NCI-H1694 treated with DMSO at 0.1 percent for 48 hours (cell line): ENCODE data around the gene DNER.
"Not testable (repeated sequence)": the region's sequence is repeated elsewhere in the genome, so short reads cannot be mapped to it uniquely, and the experiment has no call there.

Source experiments
- DNase-seq: peaks from one replicate; lab custom pipeline; 2025; lab: John Stamatoyannopoulos, UW

DNER gene

DNA sequence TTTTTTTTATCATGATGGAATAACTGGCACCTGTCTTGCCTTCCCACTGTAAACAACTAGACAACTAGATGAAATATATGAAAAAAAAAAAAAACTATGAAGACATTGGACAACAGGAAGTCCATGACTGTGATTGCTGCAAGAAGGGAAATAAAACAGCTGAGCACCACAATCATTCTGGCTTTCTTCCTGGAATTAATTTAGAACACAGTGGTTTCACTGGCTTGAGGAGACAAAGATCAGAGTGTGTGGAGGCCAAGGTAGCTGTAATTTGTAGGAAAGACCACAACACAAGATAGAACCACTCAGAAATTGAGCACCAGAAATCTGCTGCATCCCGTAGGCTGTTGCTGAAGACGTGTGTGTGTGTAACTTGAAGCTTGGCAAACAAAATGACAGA lies 322.2 kb downstream of the DNER start:
- no peak for DNase-seq

DNA sequence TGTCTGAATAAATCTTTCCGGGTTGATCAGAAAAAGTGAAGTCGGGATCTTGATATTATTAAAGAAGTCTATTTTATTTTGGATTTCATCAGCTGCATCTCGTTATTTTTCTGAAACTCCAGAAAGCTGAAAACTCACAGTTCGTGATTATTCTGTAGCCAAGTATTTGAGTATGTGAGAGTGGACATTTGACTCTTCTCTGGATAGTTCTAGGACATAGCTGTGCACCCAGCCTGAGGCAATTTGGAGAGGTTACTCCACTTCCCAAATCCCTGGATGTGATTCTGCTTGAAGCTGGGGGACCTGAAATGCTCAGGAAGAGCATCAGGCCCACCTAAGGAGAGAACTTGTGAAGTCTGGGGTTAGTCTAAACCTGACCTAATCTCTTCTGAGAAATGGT lies 325.6 kb downstream of the DNER start:
- DNase-seq = no peak

DNA sequence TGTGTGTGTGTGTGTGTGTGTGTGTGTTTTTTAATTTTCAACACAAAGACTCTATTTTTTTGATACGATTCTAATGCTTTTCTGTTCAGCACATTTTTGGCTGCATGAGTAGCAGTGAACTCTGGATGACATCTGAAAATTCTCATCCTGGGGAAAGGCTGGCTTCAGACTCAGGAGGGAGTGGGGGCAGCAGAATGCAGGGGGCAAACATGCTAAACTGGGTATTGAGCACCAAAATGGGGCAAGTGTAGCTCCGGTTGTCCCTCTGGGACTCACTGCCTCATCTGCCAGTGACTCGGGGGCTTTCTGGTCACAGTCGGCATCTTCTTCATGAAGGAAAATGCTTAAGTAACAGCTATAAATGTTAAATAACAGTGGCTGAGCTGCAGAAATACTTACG lies 326.5 kb downstream of the DNER start:
- no peak for DNase-seq

DNA sequence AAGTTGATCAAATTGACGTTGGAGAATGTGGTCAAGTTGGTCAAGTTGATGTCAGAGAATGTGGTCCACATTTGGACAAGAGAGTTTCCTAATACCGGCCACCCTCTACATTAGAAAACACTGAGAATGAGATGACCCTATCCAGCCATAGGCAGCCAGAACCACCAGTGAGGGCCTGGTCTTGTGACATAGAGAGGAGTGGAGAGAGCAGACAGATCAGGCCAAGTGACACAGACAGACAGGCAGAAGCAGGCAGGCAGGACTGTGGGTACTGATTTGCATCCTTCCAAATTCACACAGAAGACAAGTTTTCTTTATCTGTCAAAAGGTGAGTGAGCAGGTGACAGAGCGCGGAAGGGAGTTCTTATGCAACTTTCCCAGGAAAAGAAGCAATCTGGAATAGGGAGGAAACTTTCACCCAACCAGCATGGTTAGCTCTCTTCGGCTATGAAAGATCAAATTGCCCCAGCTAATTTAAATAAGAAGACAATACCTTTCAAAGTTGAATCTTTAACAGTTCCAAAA lies 334.2 kb downstream of the DNER start:
- no peak for DNase-seq

DNA sequence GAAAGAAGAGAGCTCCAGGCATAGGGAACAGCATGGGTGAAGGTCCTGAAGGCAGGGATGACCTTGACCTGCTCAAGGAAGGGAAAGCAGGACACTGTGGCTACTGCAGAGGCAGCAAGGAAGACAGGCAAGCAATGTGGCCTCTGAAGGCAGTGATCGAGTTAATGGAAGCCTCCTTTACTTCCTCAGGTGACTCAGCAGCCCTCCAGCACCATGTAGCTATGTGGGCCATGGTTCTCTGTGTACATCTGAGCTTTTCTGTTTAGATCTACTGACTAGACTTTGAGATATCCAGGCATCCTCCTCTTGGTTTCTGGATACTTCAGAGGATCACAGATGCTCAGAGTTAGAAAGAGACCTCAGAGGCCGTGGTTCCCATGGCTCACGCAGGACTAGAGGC lies 336.0 kb downstream of the DNER start:
- DNase-seq = no peak

DNA sequence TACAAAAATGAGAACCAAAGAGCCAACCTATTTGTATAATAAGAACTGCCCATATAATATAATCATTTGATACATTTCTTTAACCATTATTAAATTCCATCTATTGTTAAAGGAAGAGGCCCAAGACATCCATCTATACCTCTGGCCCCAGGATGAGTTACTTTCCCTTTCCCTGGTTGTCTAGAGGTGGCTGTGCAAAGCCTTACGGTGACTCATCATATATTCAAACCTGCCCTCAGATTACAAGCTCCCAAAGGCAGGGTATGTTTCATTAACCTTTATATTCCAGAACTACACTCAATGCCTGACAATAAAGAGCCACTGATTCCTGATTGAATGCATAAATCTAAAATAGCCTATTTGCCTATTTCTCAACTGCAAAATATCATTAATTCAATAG lies 337.5 kb downstream of the DNER start:
- DNase-seq = no peak

DNA sequence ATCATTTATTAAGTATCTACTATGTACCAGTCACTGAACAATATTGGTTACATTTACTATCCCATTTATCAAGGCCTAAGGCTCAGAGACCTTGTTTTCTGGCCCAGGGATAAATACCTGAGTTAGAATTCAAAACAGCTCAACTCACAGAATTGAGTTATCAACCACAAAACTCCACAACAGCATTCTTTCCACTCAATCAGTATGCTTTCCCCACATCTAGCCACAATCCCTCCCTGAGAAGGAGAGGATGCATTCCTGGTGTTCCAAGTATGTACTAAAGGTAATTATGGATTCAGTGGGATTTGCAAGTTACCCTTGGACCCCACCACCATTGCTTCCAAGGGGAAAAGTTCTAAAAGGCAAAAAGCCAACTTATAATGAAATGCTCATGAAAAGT lies 339.1 kb downstream of the DNER start:
- DNase-seq = no peak

DNA sequence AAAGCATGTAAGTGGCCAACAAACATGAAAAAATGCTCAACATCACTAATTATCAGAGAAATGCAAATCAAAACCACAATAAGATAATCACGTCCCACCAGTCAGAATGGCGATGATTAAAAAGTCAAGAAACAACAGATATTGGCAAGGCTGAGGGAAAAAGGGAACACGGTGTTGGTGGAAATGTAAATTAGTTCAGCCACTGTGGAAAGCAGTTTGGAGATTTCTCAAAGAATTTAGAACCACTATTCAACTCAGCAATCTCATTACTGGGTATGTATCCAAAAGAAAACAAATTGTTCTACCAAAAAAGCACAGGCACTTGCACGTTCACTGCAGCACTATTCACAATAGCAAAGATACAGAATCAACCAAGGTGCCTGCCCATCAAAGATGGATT lies 341.0 kb downstream of the DNER start:
- DNase-seq = not testable (repeated sequence)

DNA sequence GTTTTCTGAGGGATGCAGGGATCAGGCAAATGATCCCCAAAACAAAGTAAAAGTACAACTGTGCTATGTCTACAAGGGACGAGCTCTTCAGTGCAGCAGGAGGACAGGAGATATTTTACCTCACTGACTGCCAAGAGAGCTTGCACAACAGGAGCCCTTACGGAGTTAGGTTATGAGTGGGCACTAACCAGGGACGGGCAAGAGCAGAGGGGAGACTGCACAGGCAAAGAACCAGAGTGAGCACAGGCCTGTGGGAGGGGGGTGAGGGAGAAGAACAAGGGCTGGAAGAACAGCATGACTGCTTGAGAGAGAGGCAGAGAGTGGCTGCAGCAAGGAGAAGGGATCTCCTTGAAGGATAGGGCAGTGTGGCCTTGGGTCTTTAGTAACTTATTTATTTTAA lies 342.1 kb downstream of the DNER start:
- DNase-seq = no peak

DNA sequence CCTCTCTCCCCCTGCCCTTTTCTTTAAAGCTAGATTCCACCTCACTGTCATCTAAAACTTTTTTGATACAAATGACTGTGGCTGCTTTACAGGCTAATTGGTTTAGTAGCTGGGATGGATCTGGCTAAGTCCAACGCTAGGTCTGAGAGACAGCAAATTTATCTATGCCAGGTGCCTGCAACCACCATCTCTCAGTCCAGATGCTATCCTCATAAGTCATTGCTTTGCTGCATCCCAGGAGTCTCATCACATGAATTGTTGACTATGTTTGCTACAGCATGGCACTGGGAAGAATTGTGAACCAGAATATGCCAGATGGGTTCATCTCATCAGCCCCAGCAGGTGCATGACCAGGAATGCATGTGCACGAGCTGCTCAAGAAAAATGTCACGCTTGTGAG lies 343.3 kb downstream of the DNER start:
- no peak for DNase-seq

DNA sequence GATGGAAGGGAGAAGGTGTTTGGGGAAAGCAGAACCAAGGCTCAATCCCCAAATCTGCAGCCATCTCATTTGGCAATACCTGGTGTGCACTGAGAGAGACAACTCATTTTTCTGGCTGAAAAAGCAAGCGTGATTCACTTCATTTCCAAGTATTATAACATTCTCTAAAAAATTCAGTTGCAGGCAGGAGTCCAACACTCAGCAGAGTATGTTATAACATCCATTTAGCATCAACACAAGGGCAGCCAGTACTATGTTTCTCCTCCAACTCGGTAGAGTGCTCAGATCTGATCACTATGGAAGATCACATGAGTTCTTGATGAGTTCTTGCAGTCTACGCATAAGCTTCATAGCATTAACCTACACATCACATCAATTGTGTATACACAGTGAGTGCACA lies 343.8 kb downstream of the DNER start:
- no peak for DNase-seq

DNA sequence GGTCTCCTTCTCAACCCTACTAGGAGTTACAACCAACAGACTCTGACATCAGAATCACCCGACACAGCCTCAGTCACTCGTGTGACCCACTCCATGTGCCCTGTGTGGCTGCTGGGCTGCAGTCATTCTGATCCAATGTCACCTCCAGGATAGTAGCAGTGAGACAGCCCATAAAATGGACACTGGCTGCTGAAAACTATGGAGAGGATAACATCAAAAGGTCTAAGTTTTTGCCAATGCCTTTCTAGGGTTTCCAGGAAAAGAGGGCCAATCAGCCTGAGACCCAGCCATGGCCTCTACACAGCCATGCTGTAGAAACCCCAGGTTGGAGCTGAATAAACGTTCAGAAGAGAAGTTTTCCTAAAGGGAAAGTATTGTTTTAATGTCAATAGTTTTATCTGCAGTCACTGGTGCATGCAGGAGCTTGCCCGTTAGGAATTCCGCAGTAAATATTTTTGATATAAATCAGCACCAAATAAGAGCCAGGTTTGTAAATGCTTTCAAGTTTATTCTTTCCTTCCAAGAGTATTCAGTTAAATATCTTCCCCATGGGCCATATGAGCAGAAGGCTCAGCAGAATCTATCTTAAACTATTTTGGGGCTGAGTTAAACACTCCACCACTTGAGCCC lies 351.1 kb downstream of the DNER start:
- no peak for DNase-seq

DNA sequence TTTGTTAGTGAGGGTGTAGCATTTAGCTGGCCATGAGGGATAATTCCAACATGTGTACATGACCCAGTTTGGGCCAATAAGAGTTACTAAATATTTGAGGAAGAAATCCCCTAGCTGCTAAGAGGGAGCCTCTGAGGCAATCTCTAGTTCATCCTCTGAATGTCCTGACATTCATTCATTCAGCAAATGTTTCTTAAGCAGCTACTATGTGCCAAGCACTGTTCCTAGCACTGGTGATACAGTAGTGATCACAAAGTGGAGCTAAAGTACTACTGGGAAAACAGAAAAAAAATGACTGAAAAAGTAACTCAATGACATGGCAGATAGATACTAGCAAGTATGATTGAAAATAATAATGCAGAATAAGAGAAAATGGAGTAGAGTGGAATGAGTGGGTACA lies 363.5 kb downstream of the DNER start:
- DNase-seq = no peak

DNA sequence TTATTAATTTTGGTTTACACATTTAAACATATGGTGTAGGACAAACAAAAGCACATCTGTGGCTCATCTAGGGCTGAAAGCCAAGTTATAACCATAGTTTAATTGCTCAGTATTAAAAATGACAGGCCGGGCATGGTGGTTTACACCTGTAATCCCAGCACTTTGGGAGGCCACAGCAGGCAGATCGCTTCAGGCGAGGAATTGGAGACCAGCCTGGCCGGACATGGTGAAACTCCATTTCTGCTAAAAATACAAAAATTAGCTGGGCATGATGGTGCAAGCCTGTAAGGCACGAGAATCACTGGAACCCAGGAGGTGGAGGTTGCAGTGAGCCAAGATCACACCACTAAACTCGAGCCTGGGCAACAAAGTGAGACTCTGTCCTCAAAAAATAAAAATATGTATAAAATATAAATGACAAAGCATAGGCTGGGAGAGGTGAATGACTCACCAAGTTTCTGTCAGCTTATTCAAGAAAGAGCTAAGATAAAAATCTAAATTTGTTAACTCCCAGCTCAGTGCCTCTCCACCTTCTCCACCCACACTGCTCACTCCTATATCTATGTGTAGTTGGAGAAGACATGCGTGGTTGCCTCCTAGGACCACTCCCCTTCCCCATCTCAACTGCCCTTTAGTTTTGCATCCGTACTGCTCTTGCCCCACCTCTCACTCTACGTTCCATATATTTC lies 364.1 kb downstream of the DNER start:
- no peak for DNase-seq

DNA sequence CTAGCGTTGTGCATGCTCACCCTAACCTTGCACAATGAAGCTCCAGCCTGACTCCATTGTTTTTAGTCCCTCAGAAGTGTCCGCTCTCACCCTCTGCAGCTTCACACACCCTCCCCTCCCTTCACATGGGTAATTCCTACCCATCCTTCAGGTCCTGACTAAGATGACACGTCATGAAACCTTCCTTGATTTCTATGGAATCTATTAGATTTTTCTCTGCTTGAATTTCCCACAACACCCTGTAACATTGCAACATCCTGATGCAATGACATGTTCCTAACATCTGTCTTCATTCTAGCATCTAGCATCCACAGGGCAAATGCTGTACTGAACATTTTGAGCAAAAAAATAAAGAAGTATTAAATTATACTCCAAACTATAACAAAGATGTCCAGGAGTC lies 366.2 kb downstream of the DNER start:
- DNase-seq = no peak

DNA sequence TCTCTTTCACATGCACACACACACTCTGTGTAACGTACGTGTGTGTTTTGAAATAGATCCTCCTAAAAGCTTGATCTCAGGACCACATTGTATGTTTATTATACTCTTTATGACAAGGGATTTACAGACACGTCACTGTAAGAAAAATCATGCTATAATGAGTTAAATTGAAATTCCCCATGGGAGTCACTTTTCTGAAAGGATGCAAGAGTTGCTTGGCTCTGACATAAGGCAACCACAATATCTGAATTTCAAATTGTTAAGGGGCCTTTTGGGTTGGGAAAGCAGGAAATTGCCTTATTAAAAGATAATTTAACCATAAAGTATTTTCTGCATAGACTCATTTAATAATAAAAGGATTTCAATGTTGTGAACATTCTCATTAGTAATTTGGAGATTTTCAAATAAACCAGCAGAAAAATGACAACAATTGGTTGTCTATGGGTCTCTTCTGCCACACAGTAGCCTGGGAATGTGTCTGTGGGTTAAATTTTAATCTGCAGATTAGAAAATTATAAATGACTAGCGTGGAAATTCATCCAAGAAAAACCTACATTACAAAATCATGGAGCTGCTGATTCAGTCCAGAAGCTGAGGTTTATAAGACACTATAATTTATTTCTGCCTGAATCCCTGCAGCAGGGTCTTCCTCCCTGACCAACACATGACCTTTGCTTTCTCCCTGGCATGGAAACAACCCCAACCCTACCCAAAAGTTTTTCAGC lies 367.4 kb downstream of the DNER start:
- no peak for DNase-seq

DNA sequence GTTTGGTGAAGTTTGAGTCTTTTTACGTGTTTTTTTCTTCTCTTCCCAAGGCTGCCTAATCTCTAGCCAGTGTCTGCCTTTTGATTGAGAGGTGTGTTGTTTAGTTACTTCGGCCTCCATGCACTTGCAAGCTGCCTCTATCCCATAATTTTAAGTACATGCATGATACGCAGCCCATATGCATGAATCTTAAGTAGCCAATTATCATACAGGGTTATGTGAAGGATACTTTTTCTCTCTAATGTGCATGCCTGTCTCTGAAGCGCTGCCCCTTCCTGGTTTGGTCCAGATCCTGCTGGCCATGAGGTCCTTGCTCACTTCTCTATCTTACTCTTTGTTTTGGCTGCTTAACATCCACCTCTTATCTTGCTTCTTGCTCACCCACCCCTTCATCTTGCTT lies 369.4 kb downstream of the DNER start:
- no peak for DNase-seq

DNA sequence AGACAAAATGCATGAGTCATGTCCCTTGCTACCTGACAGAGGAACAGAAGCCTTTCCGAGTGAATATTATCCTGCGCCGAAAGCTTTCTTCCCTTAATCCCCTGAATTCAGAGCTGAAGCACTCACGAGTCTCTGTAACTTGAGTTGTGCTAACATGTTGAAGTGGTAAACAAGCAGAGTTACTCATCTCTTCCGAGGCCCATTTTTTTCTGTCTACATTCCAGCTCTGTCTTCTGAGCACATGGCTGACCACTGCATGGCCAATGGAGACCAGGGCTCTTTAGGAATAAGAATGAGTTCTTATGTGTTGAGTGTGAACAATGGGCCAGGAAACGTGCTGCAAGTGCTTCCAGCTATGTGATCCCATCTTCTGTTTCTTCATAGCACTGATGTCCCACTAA lies 370.2 kb downstream of the DNER start:
- no peak for DNase-seq

DNA sequence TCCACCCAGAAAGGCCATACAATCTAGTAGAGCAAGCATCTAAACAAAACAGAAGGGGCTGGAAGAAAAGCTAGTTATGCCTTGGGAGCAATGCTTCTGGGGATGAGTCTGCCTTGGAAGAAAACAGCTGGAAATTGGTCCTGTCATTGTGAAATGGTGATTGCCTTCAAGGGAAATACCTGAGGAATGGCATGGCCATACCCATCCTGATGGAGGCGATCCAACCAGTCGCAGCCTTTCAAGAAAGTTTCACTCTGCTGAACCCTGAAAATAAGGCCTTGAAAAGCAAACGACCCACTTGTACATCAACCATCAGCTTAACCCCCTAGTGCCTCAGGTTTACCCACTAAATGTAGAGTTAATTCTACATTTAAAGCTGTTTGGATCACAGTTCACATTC lies 370.7 kb downstream of the DNER start:
- DNase-seq = no peak

DNA sequence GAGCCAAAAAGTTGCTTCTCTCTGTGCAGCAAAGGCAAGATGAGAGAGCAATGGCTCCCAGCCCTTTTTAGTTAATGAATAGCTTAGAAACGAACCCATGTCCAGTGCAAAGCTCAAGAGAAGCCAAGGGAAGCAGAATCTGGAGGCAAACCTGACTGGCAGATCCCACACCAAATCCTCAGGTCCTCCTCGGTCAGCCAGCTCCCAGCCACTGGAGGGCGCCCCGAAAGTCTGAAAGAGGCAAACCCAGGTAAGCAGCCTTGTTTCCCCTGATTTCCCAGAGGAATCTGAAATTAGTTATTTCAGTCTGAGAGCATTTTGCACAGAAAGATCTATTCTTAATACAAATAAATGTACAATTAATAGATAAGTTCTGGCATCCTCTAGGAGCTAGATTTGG lies 372.0 kb downstream of the DNER start:
- no peak for DNase-seq

DNA sequence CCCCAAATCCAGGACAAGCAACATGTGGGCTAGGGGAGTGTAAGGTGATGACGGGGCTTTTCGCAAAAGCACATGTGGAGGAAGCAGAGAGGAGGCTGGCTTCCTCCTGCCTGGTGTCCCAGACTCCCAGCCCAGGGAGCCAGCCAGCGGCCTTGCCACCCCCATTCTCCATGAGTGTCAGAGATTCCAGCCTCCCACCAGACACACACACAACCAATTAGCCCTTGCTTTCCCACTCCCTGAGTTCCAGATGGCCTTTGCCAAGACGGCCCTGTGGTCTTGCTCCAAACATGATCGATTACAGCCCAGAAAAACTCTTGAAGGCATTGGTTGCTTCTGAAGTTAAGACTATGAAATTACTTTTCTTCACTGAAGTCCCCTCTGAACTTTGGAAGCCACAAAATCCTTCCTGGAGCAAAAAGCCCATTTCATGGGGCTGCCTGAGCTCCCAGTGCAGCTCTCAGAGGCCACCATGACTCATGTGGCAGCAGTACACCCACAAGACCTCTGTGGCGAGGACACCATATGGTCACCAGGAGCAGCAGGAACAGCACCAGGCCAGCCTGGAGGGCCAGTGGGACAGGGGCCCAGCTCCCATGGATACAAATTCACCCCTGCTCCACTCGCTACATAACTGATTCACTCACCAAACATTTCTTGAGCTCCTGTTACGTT lies 374.1 kb downstream of the DNER start:
- DNase-seq = no peak

DNA sequence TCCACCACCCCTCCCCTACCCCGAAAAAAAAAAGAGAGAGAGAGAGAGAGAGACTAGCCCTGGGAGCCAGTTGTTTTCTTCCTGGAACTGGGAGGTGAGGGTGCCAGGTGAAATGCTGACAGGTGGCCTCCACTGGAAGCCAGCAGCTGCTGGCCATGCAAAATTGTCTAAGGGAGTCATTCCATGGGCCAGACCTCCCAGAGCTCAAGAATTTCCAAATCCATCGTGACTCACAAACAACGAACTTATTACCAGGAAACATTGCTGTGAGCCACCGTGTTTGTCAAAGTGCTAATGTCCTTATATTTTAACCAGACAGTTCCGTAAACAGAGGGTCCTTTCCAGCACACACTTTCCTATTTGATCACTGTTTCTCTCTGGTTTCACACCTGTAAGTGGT lies 374.7 kb downstream of the DNER start:
- no peak for DNase-seq

DNA sequence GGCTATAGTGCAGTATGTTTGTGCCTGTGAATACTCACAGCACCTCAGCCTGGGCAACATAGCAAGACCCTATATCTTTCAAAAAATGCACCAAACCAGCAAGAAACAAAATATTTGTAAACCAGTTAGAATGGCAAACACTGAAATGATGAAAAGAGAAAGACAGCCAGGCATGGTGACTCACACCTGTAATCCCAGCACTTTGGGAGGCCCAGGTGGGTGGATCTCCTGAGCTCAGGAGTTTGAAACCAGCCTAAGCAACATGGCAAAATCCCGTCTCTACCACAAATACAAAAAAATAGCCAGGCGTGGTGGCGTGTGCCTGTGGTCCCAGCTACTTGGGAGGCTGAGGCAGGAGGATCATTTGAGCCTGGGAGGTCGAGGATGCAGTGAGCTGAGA lies 375.2 kb downstream of the DNER start:
- not testable (repeated sequence) for DNase-seq
